B cell (primary cell): ENCODE data around the gene IPO13. TPM values are rescaled to one million over a fixed set of nuclear protein-coding genes. Genes with fewer than 3 reads are reported as not detected.

Experiments
- ATAC-seq: fragments of 200-7000 bp; cut with Tn5 transposase; one replicate; pipeline ENCODE4 v1.10.0; 2021; ENCODE audit warnings: low read depth, mild to moderate bottlenecking, moderate number of reproducible peaks, moderate library complexity
- CTCF ChIA-PET: fragments of 350-600 bp; sonication (Branson Sonifier 250); formaldehyde crosslinking; loops from one replicate; lab custom pipeline; 2021; ENCODE audit warnings: antibody characterized with exemption, inconsistent platforms; lab: Charles Lee
- POLR2A ChIA-PET: fragments of 350-600 bp; sonication (Branson Sonifier 250); formaldehyde crosslinking; loops from one replicate; lab custom pipeline; 2021; ENCODE audit warnings: antibody characterized with exemption; lab: Charles Lee
- DNase-seq: peaks from one replicate; pipeline ENCODE4 v3.0.0; 2013
- H2AFZ ChIP-seq: 2 replicates; pipeline ENCODE4 v1.6.1; 2012; ENCODE audit warnings: mild to moderate bottlenecking, low read depth, low read length; ENCODE audit not compliant: insufficient read depth, poor library complexity, severe bottlenecking
- H3K27ac ChIP-seq, 2 donors: 1 replicate in 1 of 2; 2 replicates in 1 of 2; pipeline ENCODE4 v1.5.1; 2012 to 2013; ENCODE audit warnings: low read length in 2 of 2, mild to moderate bottlenecking in 2 of 2, moderate library complexity in 1 of 2
- H3K27me3 ChIP-seq, 4 experiments: fragments of 200-600 bp in 1 of 4; sonication (generic) in 1 of 4; replicated peaks in 1 of 4; 1 replicate in 2 of 4; 2 replicates in 2 of 4; pipeline versions ENCODE4 v1.6.1 to v1.7.0; 2013 to 2016; ENCODE audit warnings: low read length in 3 of 4, mild to moderate bottlenecking in 2 of 4, mixed read lengths in 1 of 4, moderate library complexity in 1 of 4; ENCODE audit not compliant: insufficient read depth in 4 of 4, control insufficient read depth in 3 of 4; ENCODE audit errors: control extremely low read depth in 1 of 4
- H3K36me3 ChIP-seq, 2 experiments: replicated peaks in 1 of 2; 1 replicate in 1 of 2; 2 replicates in 1 of 2; pipeline versions ENCODE4 v1.6.1 to v1.7.1; 2013; ENCODE audit warnings: low read length in 1 of 2; ENCODE audit not compliant: insufficient read depth in 2 of 2, control insufficient read depth in 1 of 2; ENCODE audit errors: control extremely low read depth in 1 of 2, extremely low read depth in 1 of 2
- H3K4me1 ChIP-seq, 2 donors: fragments of 200-600 bp in 1 of 2; sonication (generic) in 1 of 2; 1 replicate in 1 of 2; 2 replicates in 1 of 2; pipeline versions ENCODE4 v1.5.1 to v1.6.1; 2013 to 2017; ENCODE audit warnings: low read length in 2 of 2; ENCODE audit not compliant: control insufficient read depth in 2 of 2, insufficient read depth in 2 of 2
- H3K4me2 ChIP-seq: replicated peaks from 2 replicates; pipeline ENCODE3; 2012; ENCODE audit warnings: mild to moderate bottlenecking, low read depth, low read length; ENCODE audit not compliant: poor library complexity, severe bottlenecking
- H3K4me3 ChIP-seq, 5 experiments: fragments of 200-600 bp in 1 of 5; sonication (generic) in 1 of 5; 1 replicate in 3 of 5; 2 replicates in 2 of 5; pipeline versions ENCODE4 v1.5.1 to v1.7.0; 2011 to 2016; ENCODE audit warnings: low read length in 4 of 5, mild to moderate bottlenecking in 4 of 5, low read depth in 2 of 5, control low read depth in 1 of 5, moderate library complexity in 1 of 5; ENCODE audit not compliant: insufficient read depth in 1 of 5; ENCODE audit errors: control extremely low read depth in 1 of 5, extremely low read depth in 1 of 5
- H3K79me2 ChIP-seq: fragments of 200-600 bp; sonication (generic); one replicate; pipeline ENCODE4 v1.6.0; 2016; ENCODE audit warnings: low read length; ENCODE audit not compliant: control insufficient read depth, insufficient read depth
- H3K9ac ChIP-seq: fragments of 200-600 bp; sonication (generic); 2 replicates; pipeline ENCODE4 v1.6.1; 2017; ENCODE audit warnings: mild to moderate bottlenecking, low read length, moderate library complexity
- H3K9me3 ChIP-seq, 3 donors: one replicate each; pipeline versions ENCODE4 v1.6.1 to v1.7.1; 2013; ENCODE audit warnings: low read length in 2 of 3; ENCODE audit not compliant: control insufficient read depth in 2 of 3, insufficient read depth in 1 of 3; ENCODE audit errors: control extremely low read depth in 1 of 3
- H4K20me1 ChIP-seq: 2 replicates; pipeline ENCODE4 v1.6.0; 2012; ENCODE audit warnings: mild to moderate bottlenecking, low read length; ENCODE audit not compliant: insufficient read depth, control insufficient read depth, poor library complexity, severe bottlenecking
- H3K27ac Mint-ChIP-seq: one replicate; pipeline ENCODE4 v1.8.0; 2021; ENCODE audit warnings: mixed read lengths
- H3K27me3 Mint-ChIP-seq: one replicate; pipeline ENCODE4 v1.8.0; 2021; ENCODE audit warnings: mixed read lengths
- H3K4me1 Mint-ChIP-seq: one replicate; pipeline ENCODE4 v1.8.0; 2021; ENCODE audit warnings: mixed read lengths
- H3K4me3 Mint-ChIP-seq: one replicate; pipeline ENCODE4 v1.8.0; 2021; ENCODE audit warnings: mixed read lengths
- H3K9me3 Mint-ChIP-seq: one replicate; pipeline ENCODE4 v1.8.0; 2022; ENCODE audit warnings: mixed read lengths; ENCODE audit not compliant: insufficient read depth
- CTCF ChIP-seq: fragments of 200-600 bp; IDR thresholded peaks from one replicate; pipeline ENCODE4 v1.8.0; 2022; ENCODE audit warnings: antibody characterized with exemption, mild to moderate bottlenecking
- EZH2 ChIP-seq: IDR thresholded peaks from 2 replicates; pipeline ENCODE4 v1.6.1; 2012; ENCODE audit warnings: borderline replicate concordance, low read depth, mild to moderate bottlenecking, moderate library complexity, low read length; ENCODE audit not compliant: insufficient read depth, poor library complexity, severe bottlenecking
- WGBS: methylation state at CpG from one replicate; pipeline ENCODE4 v1.1.5; 2013; ENCODE audit warnings: missing lambda C conversion rate; ENCODE audit not compliant: insufficient coverage; 5-methylcytosine and 5-hydroxymethylcytosine counted together
- intact Hi-C: fragments of 100-400 bp; cut with micrococcal nuclease; formaldehyde crosslinking; loops from one replicate; pipeline ENCODE4 v1.10.0; 2022
- polyA plus RNA-seq: library from polyadenylated mRNA; depleted of rRNA; stranded (reverse); fragments of >200 nt; gene quantifications from 2 replicates; pipeline ENCODE4 v1.2.3, GENCODE V29; 2012
- total RNA-seq, 2 donors: library from RNA; stranded (reverse); fragments of 120-200 nt in 1 of 2; gene quantifications; 1 replicate in 1 of 2; 2 replicates in 1 of 2; pipeline versions ENCODE4 v1.2.3 to v1.2.4, GENCODE V29; 2013 to 2022

IPO13 gene
- total and polyA plus RNA-seq, 2 donors (not counting 1 experiment from before 2014, with no cell fraction given), result 18.7 to 19.7 TPM

DNA sequence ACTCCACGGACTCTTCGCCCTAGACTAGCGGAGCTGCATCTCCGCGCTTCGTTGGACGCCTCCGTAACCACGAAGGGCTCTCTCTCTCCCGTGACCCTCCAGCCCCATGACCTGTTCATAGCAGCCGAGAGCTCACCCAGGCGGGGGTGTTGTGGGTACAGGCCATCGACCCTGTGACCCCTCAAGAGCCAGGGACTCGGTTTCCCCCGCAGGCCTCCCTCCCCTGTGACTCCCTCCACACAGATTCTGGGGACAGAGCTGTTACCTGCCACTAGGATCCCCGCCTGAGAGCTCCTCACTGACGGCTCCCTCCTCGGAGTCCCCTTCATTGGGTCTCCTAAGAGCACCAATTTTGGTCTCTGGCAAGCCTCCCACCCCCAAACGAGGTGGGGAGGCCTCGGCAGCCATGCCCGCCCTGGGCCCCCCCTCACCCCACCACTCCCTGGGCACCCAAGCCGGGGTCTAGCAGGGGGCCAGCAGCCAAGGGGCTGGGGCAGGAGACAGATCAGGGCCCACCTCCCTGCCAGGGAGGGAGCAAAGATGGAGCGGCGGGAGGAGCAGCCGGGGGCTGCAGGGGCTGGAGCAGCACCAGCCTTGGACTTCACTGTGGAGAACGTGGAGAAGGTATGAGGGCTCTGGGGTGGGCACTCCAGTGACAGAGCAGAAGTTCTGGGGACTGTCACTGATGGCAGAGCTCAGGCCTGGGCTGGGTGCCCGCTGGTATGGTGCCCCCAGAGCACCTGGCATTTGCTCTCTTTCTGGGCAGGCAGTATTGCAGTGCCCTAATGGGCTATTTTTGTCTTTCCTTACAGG, 517 bp downstream of the IPO13 start:
- H3K4me2 ChIP-seq, result peak overlapping the region; percentile 84
- Mint-ChIP-seq H3K4me1 (peaks cover 39% of the 10 kb centered on the region), H3K9me3 (no peaks in the 10 kb centered on the region), H3K27ac (peak overlapping the region; percentile 98), H3K27me3 (no peaks in the 10 kb centered on the region), H3K4me3 (peak overlapping the region; percentile 93)
- no peak for TF ChIP-seq CTCF
- POLR2A ChIA-PET, result interaction anchor here (0.8 to 1.6 kb wide), 3 partner anchors 23 to 297 kb away, joined by 3 to 5 read pairs (median 3); partner anchors contain the start of genes ATP6V0B, DPH2 and KDM4A
- H3K79me2 ChIP-seq, result peaks cover 38% of the 10 kb centered on the region
- DNase-seq (no peak), ATAC-seq (no peak)
- H3K9me3 ChIP-seq, result no peaks in the 10 kb centered on the region
- H3K27me3 ChIP-seq, result no peaks in the 10 kb centered on the region
- peaks cover 0 to 9% of the 10 kb centered on the region in 2 experiments for H3K36me3 ChIP-seq
- peak overlapping the region; percentile 92 for H2AFZ ChIP-seq
- peaks cover 5% of the 10 kb centered on the region for H4K20me1 ChIP-seq
- peak overlapping the region; percentile 95 for H3K27ac ChIP-seq
- H3K4me3 ChIP-seq, result peak overlapping the region; percentile 64 to 90 (median 78)
- WGBS, result 7% methylated on average over 24 of the region's 27 CpGs
- intact Hi-C loops, result loop anchor here (2.0 to 10.0 kb wide), 3 partner anchors 185 to 1182 kb away; partner anchors contain the start of genes C1orf50, KDM4A and P3H1
- peak overlapping the region; percentile 93 for H3K9ac ChIP-seq
- CTCF ChIA-PET, result interaction anchor here (1.0 to 5.0 kb wide), 6 partner anchors 13 to 184 kb away, joined by 3 to 41 read pairs (median 6); partner anchors contain the start of genes ARTN, ATP6V0B and DPH2
- H3K4me1 ChIP-seq, result peaks cover 15 to 25% of the 10 kb centered on the region in 2 donors

GRCh38 chr1:43947874-43948437, 1.2 kb downstream of the IPO13 start:
- no peak for ATAC-seq
- Histone ChIP-seq H3K27me3 (no peaks in the 10 kb centered on the region), H3K4me1 (peaks cover 15 to 25% of the 10 kb centered on the region in 2 donors), H3K4me2 (peak overlapping the region; percentile 84), H3K4me3 (no peak overlapping the region), H4K20me1 (peaks cover 5% of the 10 kb centered on the region), H3K9ac (peak overlapping the region; percentile 93), H3K27ac (no peak overlapping the region), H2AFZ (no peak overlapping the region), H3K36me3 (peaks cover 0 to 9% of the 10 kb centered on the region in 2 experiments), H3K9me3 (no peaks in the 10 kb centered on the region), H3K79me2 (peaks cover 43% of the 10 kb centered on the region)
- DNase-seq, result no peak
- Mint-ChIP-seq H3K4me1 (peaks cover 37% of the 10 kb centered on the region), H3K27me3 (no peaks in the 10 kb centered on the region), H3K27ac (peak overlapping the region; percentile 82), H3K4me3 (peak overlapping the region; percentile 93), H3K9me3 (no peaks in the 10 kb centered on the region)
- intact Hi-C loops, result loop anchor here (2.0 to 10.0 kb wide), 3 partner anchors 186 to 1183 kb away; partner anchors contain the start of genes C1orf50, KDM4A and P3H1
- TF ChIP-seq EZH2 (no peak), CTCF (no peak)
- WGBS, result 80% methylated on average over 2 of the region's 3 CpGs
- POLR2A ChIA-PET, result no interaction called here
- CTCF ChIA-PET, result interaction anchor here (1.2 to 2.1 kb wide), 5 partner anchors 14 to 184 kb away, joined by 3 to 11 read pairs (median 4); partner anchors contain the start of genes ARTN and CCDC24
